Body of pancreas (tissue), 4 donors: ENCODE data around the gene WDR1.

Experiments used
- CTCF ChIP-seq, 7 experiments: fragments of 450-650 bp in 4 of 7; fragments of 200-600 bp in 3 of 7; sonication (generic) in 3 of 7; IDR thresholded peaks; one replicate each; pipeline ENCODE4 v1.5.1; 2016 to 2019; ENCODE audit warnings: antibody characterized with exemption in 7 of 7
- POLR2A ChIP-seq, 3 donors: fragments of 450-650 bp; IDR thresholded peaks; one replicate each; pipeline ENCODE4 v1.6.1; 2016; ENCODE audit warnings: antibody characterized with exemption in 3 of 3, mild to moderate bottlenecking in 2 of 3

GRCh38 chr4:10079912-10080588, 36.5 kb downstream of the WDR1 start:
- TF ChIP-seq POLR2A (IDR thresholded peaks at IDR 0.05) (no peak), CTCF (IDR thresholded peaks at IDR 0.05) (no peak)
